Activated T-helper 2 cell treated with anti-CD3 and anti-CD28 coated beads, Interferon-gamma antibody, Interleukin-2, Interleukin-4, amounts not matched to agents 10 μg/mL and 5 μg/mL and 100 μg/mL, durations not matched to agents 14 hours and 24 hours and 36 hours (primary cell): ENCODE data around the gene POLDIP3. TPM values are rescaled to one million over a fixed set of nuclear protein-coding genes. Genes with fewer than 3 reads are reported as not detected.
"Not testable (repeated sequence)": the region's sequence is repeated elsewhere in the genome, so short reads cannot be mapped to it uniquely, and the experiment has no call there.

Source experiments
- DNase-seq: peaks from one replicate; pipeline ENCODE4 v3.0.0; 2021; ENCODE audit warnings: low spot score
- H3K27ac Mint-ChIP-seq: one replicate; pipeline ENCODE4 v1.8.0; 2021; ENCODE audit warnings: mixed read lengths
- H3K27me3 Mint-ChIP-seq: one replicate; pipeline ENCODE4 v1.8.0; 2021; ENCODE audit warnings: low read depth, mixed read lengths
- H3K36me3 Mint-ChIP-seq: one replicate; pipeline ENCODE4 v1.8.0; 2021; ENCODE audit warnings: low read depth, mixed read lengths
- H3K4me1 Mint-ChIP-seq: one replicate; pipeline ENCODE4 v1.8.0; 2021; ENCODE audit warnings: low read depth, mixed read lengths
- H3K4me3 Mint-ChIP-seq: one replicate; pipeline ENCODE4 v1.8.0; 2021; ENCODE audit warnings: low read depth, mild to moderate bottlenecking, moderate library complexity, mixed read lengths
- H3K9me3 Mint-ChIP-seq: one replicate; pipeline ENCODE4 v1.8.0; 2021; ENCODE audit warnings: mixed read lengths
- intact Hi-C: fragments of 100-400 bp; cut with micrococcal nuclease; formaldehyde crosslinking; loops from one replicate; pipeline ENCODE4 v1.15.1; 2023
- total RNA-seq: library from RNA; stranded (reverse); gene quantifications from 2 replicates; pipeline ENCODE4 v1.2.3, GENCODE V29; 2022

The POLDIP3 gene
- total RNA-seq, 1 donor from 2014 or later, result 74.7 TPM

DNA sequence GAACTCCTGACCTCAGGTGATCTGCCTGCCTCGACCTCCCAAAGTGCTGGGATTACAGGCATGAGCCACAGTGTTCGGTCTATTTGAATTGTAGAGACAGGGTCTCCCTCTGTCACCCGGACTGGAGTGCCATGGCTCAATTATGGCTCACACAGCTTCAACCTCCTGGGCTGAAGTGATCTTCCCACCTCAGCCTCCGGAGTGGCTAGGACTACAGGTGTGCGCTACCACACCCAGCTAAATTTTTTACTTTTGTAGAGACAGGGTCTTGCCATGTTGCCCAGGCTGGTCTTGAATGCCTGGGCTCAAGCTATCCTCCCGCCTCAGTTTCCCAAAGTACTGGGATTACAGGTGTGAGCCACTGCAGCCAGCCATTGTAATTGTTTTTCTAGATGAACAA lies 46.7 kb downstream of the POLDIP3 start:
- H3K9me3 Mint-ChIP-seq, H3K4me1 Mint-ChIP-seq, DNase-seq, intact Hi-C loops, H3K27ac Mint-ChIP-seq, H3K4me3 Mint-ChIP-seq, H3K27me3 Mint-ChIP-seq: not testable (repeated sequence)
- H3K36me3 Mint-ChIP-seq, result peaks cover 23% of the 10 kb centered on the region

DNA sequence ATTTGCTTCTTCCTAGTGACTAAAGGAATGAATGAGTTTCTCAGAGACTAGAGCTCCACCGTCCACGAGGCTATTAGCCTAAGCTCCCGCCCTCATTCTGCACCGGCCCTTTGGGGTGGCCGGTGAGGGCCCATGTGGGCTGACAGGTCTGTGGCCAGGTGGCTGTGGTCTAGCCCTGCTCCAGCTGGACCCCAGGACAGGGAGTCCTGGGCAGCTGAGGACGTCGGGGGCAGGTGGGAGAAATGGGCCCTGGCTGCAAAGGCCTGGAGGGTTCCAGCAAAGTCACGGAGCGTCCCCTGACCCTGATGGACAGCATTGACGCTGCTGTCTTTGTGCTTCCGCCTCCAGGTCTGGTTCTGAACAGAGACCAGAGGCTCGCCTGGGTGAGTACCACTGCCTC lies 48.7 kb downstream of the POLDIP3 start:
- no peak overlapping the region for H3K27ac Mint-ChIP-seq
- H3K27me3 Mint-ChIP-seq, result no peaks in the 10 kb centered on the region
- H3K4me1 Mint-ChIP-seq, result peaks cover 3% of the 10 kb centered on the region
- H3K4me3 Mint-ChIP-seq, result no peak overlapping the region
- no peak for DNase-seq
- H3K9me3 Mint-ChIP-seq, result no peaks in the 10 kb centered on the region
- intact Hi-C loops, result no loop called here
- peaks cover 9% of the 10 kb centered on the region for H3K36me3 Mint-ChIP-seq

DNA sequence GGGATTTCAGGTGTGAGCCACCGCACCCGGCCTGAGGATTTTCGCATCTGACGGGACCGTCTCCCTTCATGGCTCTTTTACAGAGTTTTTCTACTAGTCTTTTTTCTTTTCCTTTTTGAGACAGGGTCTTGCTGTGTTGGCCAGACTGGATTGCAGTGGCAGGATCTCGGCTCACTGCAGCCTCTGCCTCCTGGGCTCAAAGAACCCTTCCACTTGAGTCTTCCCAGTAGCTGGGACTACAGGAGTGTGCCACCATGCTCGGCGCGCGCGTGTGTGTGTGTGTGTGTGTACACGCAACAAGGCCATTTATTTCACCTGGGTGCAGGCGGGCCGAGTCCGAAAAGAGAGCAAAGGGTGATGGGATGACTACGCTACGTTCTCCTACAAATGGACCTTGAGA lies 50.0 kb downstream of the POLDIP3 start:
- Mint-ChIP-seq H3K9me3 (no peaks in the 10 kb centered on the region), H3K27ac (no peak overlapping the region), H3K36me3 (peaks cover 3% of the 10 kb centered on the region), H3K4me3 (no peak overlapping the region), H3K4me1 (peaks cover 3% of the 10 kb centered on the region), H3K27me3 (no peaks in the 10 kb centered on the region)
- DNase-seq, result no peak
- intact Hi-C loops, result no loop called here

DNA sequence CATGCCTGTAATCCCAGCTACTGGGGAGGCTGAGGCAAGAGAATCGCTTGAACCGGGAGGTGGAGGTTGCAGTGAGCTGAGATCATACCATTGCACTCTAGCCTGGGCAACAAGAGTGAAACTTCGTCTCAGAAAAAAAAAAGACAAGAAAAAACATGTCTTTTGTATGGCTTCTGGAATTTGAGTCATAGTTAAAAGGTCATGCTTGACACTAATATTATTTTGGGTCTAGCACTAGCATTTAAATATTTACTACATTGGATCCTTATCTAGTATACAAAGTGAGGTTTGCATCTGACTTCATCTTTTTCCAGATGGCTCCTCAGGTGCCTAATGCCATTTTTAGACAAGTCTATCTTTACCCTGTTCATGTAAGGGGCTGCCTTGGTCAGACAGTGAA lies 50.7 kb downstream of the POLDIP3 start:
- DNase-seq, H3K9me3 Mint-ChIP-seq, H3K36me3 Mint-ChIP-seq, H3K4me1 Mint-ChIP-seq, H3K4me3 Mint-ChIP-seq, H3K27ac Mint-ChIP-seq, intact Hi-C loops, H3K27me3 Mint-ChIP-seq: not testable (repeated sequence)

DNA sequence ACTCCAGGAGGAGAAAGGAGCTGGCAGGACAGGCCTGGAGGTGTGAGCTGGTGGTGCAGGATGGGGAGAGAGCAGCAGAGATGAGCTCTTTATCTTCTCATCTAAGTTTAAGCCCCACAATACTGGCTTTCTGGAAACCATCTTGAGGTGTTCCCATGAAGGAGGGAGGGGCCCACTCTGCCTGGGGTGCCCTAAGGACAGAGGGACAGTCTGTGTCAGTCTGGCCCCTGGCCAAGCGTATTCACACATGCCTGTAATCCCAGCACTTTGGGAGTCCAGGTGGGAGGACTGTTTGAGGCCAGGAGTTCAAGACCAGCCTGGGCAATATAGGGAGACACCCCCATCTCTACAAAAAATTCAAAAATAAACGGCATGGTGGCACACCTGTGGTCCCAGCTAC lies 52.0 kb downstream of the POLDIP3 start:
- H3K27me3 Mint-ChIP-seq, result no peaks in the 10 kb centered on the region

DNA sequence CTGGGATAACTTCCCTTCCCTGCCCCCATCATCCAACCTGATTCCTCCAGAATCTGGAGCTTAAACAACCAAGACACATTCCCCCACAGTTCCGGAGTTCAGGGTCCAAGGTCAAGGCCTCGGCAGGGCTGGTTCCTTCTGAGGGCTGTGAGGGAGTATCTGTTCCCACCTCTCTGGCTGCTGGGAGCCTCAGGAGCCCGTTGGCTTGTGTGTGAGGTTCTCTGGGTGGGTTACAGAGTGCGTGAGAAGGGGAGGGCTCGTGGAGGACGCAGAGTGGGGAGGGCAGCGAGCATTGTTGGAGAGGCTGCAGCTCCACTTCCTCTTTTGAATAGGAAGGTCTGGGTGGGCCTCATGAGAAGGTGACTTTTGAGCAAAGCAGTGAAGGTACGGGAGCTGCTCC lies 52.4 kb downstream of the POLDIP3 start:
- no peaks in the 10 kb centered on the region for H3K27me3 Mint-ChIP-seq
- no peaks in the 10 kb centered on the region for H3K36me3 Mint-ChIP-seq
- H3K27ac Mint-ChIP-seq, result no peak overlapping the region
- intact Hi-C loops, result no loop called here
- no peak for DNase-seq
- no peaks in the 10 kb centered on the region for H3K9me3 Mint-ChIP-seq
- H3K4me1 Mint-ChIP-seq, result peaks cover 3% of the 10 kb centered on the region
- H3K4me3 Mint-ChIP-seq, result no peak overlapping the region

More for the DNA sequence above, 52.0 kb downstream of the POLDIP3 start:
- Mint-ChIP-seq H3K36me3 (no peaks in the 10 kb centered on the region), H3K4me3 (no peak overlapping the region), H3K27ac (no peak overlapping the region), H3K4me1 (peaks cover 3% of the 10 kb centered on the region), H3K9me3 (no peaks in the 10 kb centered on the region)
- no peak for DNase-seq
- intact Hi-C loops, result no loop called here

DNA sequence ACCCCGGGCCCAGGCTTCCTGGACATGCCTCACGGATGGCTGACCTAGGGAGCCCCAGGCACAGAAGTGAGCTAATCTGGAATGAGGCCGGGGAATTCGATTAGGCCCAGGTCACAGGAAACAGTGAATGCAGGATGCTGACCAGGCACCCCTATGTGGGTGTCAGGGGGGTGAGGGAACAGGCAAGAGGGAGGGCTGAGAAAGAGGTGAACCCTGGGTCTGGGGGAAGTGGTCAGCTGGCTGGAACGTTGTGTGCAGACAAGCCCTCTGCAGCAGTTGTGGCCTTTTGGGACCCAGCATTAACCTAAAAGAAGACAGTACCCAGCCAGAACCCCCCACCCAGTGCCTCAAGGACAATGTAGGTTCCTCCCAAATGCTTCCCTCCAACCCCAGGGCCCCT lies 52.8 kb downstream of the POLDIP3 start:
- no peak for DNase-seq
- Mint-ChIP-seq H3K36me3 (no peaks in the 10 kb centered on the region), H3K4me3 (no peak overlapping the region), H3K4me1 (peaks cover 3% of the 10 kb centered on the region), H3K9me3 (no peaks in the 10 kb centered on the region), H3K27ac (no peak overlapping the region), H3K27me3 (no peaks in the 10 kb centered on the region)
- intact Hi-C loops, result no loop called here

DNA sequence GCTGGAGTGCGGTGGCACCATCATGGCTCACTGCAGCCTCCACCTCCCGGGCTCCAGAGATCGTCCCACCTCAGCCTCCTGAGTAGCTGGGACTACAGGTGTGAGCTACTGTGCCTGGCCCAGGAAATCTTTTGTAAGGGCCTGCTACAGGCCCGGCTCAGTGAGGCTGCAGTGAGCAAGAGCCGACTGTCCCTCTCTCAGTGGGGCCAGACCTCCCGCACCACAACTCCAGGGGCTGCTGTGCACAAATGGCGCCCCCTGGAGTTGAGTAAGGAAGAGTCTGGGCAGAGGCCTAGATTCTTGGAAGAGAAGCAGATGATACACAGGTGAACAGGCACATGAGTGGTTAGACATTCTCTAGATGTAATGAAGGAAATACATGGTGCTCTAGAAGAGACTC lies 53.9 kb downstream of the POLDIP3 start:
- Mint-ChIP-seq H3K27me3 (no peaks in the 10 kb centered on the region), H3K9me3 (no peaks in the 10 kb centered on the region), H3K27ac (no peak overlapping the region), H3K4me3 (no peak overlapping the region), H3K4me1 (peaks cover 3% of the 10 kb centered on the region), H3K36me3 (no peaks in the 10 kb centered on the region)
- no peak for DNase-seq
- intact Hi-C loops, result no loop called here

DNA sequence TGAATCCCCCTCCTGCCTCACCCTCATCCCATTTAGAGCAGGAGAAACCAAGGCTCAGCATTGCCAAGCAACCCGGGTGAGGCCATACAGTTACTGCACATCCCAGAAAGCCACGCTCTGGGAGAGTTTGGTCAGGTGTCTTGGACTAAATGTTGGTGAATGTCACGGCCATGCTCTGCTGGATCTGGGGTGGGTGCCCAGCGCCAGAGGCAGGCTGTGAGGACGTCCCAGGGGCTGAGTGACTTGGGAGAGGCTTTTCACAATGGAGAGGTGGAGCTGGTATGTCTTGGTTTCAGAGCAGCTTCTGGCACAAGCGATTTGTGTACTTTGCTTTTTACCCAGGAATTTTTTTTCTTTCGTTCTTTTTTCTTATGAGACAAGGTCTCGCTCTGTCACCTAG lies 54.3 kb downstream of the POLDIP3 start:
- Mint-ChIP-seq H3K9me3 (no peaks in the 10 kb centered on the region), H3K4me1 (peaks cover 3% of the 10 kb centered on the region), H3K4me3 (no peak overlapping the region), H3K27me3 (no peaks in the 10 kb centered on the region), H3K36me3 (no peaks in the 10 kb centered on the region), H3K27ac (no peak overlapping the region)
- no peak for DNase-seq
- intact Hi-C loops, result no loop called here

DNA sequence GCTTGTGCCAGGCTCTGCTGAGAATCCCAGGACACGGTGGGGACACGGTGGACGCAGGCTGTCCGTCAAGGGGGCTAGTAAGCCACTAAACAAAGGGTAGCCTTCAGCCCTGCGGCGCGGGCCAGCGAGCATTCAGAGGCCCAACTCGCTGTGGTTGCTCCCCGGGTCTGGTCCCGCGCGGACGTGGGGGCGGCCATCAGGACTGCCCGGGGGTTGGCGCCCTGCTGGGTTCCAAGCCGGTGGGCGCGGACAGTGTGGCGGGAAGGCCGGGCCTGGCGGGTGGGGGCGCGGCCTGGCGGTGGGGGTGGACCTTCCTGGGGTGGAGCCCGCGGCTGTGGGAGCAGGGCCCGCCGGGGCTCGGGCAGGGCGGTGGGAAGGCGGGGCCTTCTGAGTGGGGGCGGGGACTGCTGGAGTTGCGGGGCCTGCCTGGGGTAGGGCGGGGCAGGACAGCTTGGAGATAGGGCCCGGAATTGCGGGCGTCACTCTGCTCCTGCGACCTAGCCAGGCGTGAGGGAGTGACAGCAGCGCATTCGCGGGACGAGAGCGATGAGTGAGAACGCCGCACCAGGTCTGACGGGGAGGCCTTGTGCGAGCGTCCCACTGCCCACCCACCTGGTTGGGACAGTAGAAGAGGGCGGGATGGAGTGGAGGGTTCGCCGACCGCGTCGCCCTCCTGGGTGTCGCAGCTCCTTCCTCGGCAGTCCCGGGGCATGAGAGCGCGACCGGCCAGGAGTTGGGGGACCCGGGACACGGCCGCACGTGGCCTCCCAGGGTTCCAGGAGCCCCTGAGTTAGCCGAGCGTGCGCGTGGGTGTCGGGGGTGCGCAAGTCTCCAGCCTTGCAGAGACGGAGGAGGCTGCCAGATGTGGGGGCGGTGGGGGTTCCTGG lies 61.0 kb downstream of the POLDIP3 start, which contains the start of gene SERHL2:
Gene SERHL2, plus strand, starts transcription at position 482 of the 887 bp plus-strand sequence. Its CDS starts 65 bp downstream, at position 547.
- Mint-ChIP-seq H3K27me3 (no peaks in the 10 kb centered on the region), H3K4me1 (peaks cover 12% of the 10 kb centered on the region), H3K27ac (peak within 1 kb of the TSS; percentile 55), H3K9me3 (no peaks in the 10 kb centered on the region), H3K4me3 (peak within 1 kb of the TSS; percentile 81), H3K36me3 (no peaks in the 10 kb centered on the region)
- intact Hi-C loops, result loop anchor here (2.0 kb wide), 1 partner anchor 45 kb away; no protein-coding TSS in a partner anchor
- peak; percentile 86 for DNase-seq

DNA sequence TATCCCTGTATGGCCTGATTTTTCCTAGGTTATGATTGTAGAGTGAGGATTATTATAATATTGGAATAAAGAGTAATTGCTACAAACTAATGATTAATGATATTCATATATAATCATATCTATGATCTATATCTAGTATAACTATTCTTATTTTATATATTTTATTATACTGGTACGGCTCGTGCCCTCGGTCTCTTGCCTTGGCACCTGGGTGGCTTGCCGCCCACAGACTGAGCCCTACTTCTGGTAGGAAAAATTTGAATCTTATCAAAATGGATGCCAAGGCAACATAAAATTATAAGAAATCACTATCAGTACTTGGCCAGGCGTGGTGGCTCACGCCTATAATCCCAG lies 62.4 kb downstream of the POLDIP3 start:
- intact Hi-C loops, result loop anchor here (2.0 kb wide), 1 partner anchor 43 kb away; no protein-coding TSS in a partner anchor
- not testable (repeated sequence) for H3K27me3 Mint-ChIP-seq, H3K36me3 Mint-ChIP-seq, H3K9me3 Mint-ChIP-seq, H3K27ac Mint-ChIP-seq, DNase-seq
- peak overlapping the region; percentile 53 for H3K4me3 Mint-ChIP-seq
- peaks cover 12% of the 10 kb centered on the region for H3K4me1 Mint-ChIP-seq

DNA sequence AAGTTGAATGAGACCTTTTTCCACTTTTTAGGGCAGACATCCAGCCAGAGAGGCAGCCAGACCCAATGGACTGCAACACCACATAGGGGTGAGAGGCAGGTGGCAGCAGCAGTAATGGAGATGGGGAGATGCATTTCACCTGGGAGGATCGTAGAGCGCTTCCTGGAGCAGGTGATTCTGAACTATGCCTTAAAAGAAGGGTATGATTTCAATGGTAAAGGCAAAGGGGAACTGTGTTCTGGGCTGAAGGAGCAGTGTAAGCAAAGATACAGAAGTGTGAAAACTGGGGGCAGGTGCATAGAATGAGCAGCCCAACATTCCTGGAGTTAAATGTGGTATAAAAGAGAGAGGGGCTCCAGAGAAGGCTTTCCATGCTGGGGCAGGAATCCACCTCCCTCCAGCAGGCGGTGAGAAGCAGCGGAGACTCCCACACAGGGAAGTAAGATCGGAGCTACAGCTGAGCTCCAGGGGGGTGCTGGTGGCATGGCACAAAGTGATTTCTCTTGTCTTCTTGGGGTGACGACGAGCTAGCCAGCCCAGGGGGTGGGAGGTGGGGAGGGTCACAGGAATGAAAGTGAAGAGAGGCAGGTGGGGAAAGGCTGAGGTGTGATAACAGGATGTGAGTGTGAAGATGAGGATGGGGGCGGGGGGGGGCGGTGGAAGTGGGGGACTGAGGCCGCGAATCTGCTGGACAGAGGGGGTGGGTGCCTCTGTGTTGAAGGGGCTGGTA lies 65.2 kb downstream of the POLDIP3 start:
- DNase-seq, result no peak
- Mint-ChIP-seq H3K4me1 (peaks cover 12% of the 10 kb centered on the region), H3K9me3 (no peaks in the 10 kb centered on the region), H3K27me3 (no peaks in the 10 kb centered on the region), H3K36me3 (no peaks in the 10 kb centered on the region), H3K27ac (no peak overlapping the region), H3K4me3 (no peak overlapping the region)
- intact Hi-C loops, result no loop called here
